K562 (cell line): Measurements from ENCODE around the gene GNG7. TPM values are rescaled to one million over a fixed set of nuclear protein-coding genes. Genes with fewer than 3 reads are reported as not detected.

Experiments used
- ETV5 ChIP-seq: sonication (generic); formaldehyde crosslinking; IDR thresholded peaks from 2 replicates; pipeline ENCODE4 v1.4.0; 2020; ENCODE audit warnings: low read depth, mild to moderate bottlenecking, missing genetic modification reagents
- ETV6 ChIP-seq, 3 experiments: fragments of 150-350 bp in 1 of 3; sonication (generic) in 1 of 3; formaldehyde crosslinking in 1 of 3; IDR thresholded peaks; 2 replicates each; pipeline versions ENCODE4 v1.6.1 to v1.8.0; 2014 to 2022; ENCODE audit warnings: borderline replicate concordance in 2 of 3, low read depth in 2 of 3, antibody characterized with exemption in 1 of 3, low read length in 1 of 3, mild to moderate bottlenecking in 1 of 3, missing genetic modification reagents in 1 of 3
- FOXA1 ChIP-seq: fragments of 450-650 bp; IDR thresholded peaks from 2 replicates; pipeline ENCODE4 v1.6.1; 2016; ENCODE audit warnings: mild to moderate bottlenecking, borderline replicate concordance
- FOXP1 ChIP-seq: sonication (generic); formaldehyde crosslinking; IDR thresholded peaks from 2 replicates; pipeline ENCODE4 v1.8.0; 2022; ENCODE audit warnings: mild to moderate bottlenecking, missing genetic modification reagents
- HDAC3 ChIP-seq: fragments of 450-650 bp; IDR thresholded peaks from 2 replicates; pipeline ENCODE4 v1.6.1; 2018; ENCODE audit warnings: borderline replicate concordance, mild to moderate bottlenecking, moderate library complexity; ENCODE audit not compliant: partially characterized antibody
- MBD2 ChIP-seq: sonication (generic); IDR thresholded peaks from 2 replicates; pipeline ENCODE4 v1.6.1; 2016; ENCODE audit warnings: low read depth, borderline replicate concordance
- MYNN ChIP-seq, 2 experiments: sonication (generic); formaldehyde crosslinking in 1 of 2; IDR thresholded peaks; 2 replicates each; pipeline versions ENCODE4 v1.5.0 to v1.6.1; 2016 to 2020; ENCODE audit warnings: antibody characterized with exemption in 1 of 2, missing genetic modification reagents in 1 of 2
- NFIX ChIP-seq: fragments of 250-450 bp; sonication (Bioruptor Pico); IDR thresholded peaks from 2 replicates; pipeline ENCODE4 v1.4.0; 2020; ENCODE audit warnings: low read depth, mild to moderate bottlenecking, moderate library complexity
- PHF21A ChIP-seq: fragments of 450-650 bp; IDR thresholded peaks from 2 replicates; pipeline ENCODE4 v1.6.1; 2017; ENCODE audit warnings: low read depth, borderline replicate concordance
- SMC3 ChIP-seq: conservative IDR thresholded peaks from 2 replicates; pipeline ENCODE4 v1.6.1; 2011; ENCODE audit warnings: low read depth, low read length, improper control_type of control experiment; ENCODE audit not compliant: insufficient read depth
- WHSC1 ChIP-seq: IDR thresholded peaks from one replicate; pipeline ENCODE4 v1.6.1; 2012; ENCODE audit warnings: low read length, control low read depth, inconsistent platforms
- ZBTB17 ChIP-seq: fragments of 450-650 bp; formaldehyde crosslinking; IDR thresholded peaks from 2 replicates; pipeline ENCODE4 v1.4.0; 2020; ENCODE audit warnings: mild to moderate bottlenecking
- ZNF23 ChIP-seq: fragments of 250-450 bp; sonication (Bioruptor Pico); IDR thresholded peaks from 2 replicates; pipeline ENCODE4 v1.4.0; 2020; ENCODE audit warnings: mild to moderate bottlenecking
- ZNF24 ChIP-seq: fragments of 450-650 bp; IDR thresholded peaks from 2 replicates; pipeline ENCODE4 v1.6.1; 2016
- ZNF324 ChIP-seq: fragments of 250-450 bp; sonication (Bioruptor Pico); IDR thresholded peaks from 2 replicates; pipeline ENCODE4 v1.4.0; 2020; ENCODE audit warnings: mild to moderate bottlenecking
- polyA plus RNA-seq, 8 experiments: library from polyadenylated mRNA; depleted of rRNA in 4 of 8; stranded (reverse) in 5 of 8; unstranded in 3 of 8; fragments of >200 nt; fragmentation: Nextera tagmentation in 2 of 8; fragmentation: Illumina TruSeq in 1 of 8; extraction: Ambion mirVana in 2 of 8; extraction: Trizol in 1 of 8; gene quantifications; 2 replicates each; pipeline versions ENCODE4 v1.2.1 to v1.2.3, GENCODE V29; 2011 to 2014; ENCODE audit warnings: inconsistent platforms in 1 of 8, missing spikeins in 1 of 8
- total RNA-seq, 7 experiments: library from RNA; depleted of rRNA in 6 of 7; stranded (reverse); fragments of >200 nt in 6 of 7; fragmentation: Illumina TruSeq in 2 of 7; extraction: Trizol in 2 of 7; gene quantifications; 2 replicates each; pipeline versions ENCODE4 v1.2.1 to v1.2.3, GENCODE V29; 2011 to 2021; ENCODE audit warnings: low replicate concordance in 1 of 7
- TF ChIP-seq, protein P1 (sequence below): sonication (generic); formaldehyde crosslinking; IDR thresholded peaks from 2 replicates; pipeline ENCODE4 v1.8.1; 2023; ENCODE audit warnings: mild to moderate bottlenecking, missing genetic modification reagents
- TF ChIP-seq, protein P2 (sequence below): sonication (generic); formaldehyde crosslinking; IDR thresholded peaks from 2 replicates; pipeline ENCODE4 v1.8.0; 2022; ENCODE audit warnings: missing genetic modification reagents, mild to moderate bottlenecking, borderline replicate concordance
- TF ChIP-seq, protein P3 (sequence below): fragments of 450-650 bp; formaldehyde crosslinking; IDR thresholded peaks from 2 replicates; pipeline ENCODE4 v1.4.0; 2022; ENCODE audit warnings: missing genetic modification characterization
- TF ChIP-seq, protein P4 (sequence below): fragments of 250-450 bp; sonication (Bioruptor Pico); IDR thresholded peaks from 2 replicates; pipeline ENCODE4 v1.5.0; 2020; ENCODE audit warnings: mild to moderate bottlenecking, borderline replicate concordance

Gene GNG7
- total and polyA plus RNA-seq, 9 of the 15 experiments (the other 6 are each of a cell fraction or from before 2014, with no cell fraction given), result 0.01 to 0.20 (median 0.06) TPM; not detected in 1

DNA sequence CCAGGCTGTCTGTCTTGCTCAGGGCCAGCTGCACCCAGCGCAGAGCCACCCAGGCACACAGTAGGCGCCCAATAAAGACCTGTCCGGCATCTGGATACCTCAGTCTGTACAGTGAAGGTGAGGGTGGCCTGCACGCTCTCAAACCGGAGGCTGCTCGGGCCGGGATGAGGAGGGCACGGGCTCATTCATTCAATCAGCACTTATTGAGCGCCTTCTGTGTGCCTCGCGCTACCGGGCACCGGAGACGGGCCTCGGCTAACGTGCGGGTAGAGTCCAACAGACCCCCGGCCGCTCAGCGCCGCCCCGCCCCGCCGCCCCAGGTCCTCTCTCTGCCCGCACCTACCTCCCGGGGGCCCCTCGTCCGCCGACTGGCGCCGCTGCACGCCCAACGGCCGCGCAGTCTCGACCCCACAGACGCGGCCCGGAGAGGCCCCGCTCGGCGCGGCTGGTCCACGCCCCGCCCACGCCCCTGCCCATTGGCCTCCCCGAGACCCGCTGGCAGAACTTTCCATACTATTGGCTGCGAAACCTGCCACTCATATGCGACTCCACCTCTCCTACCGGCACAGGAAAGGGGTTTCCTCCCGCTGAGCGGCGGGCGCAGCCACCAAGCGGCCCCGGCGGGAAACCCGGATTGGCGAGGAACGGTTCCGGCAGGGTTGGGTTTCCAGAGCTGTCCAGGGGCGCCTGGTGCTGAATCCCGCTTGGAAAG, 37.3 kb upstream of the GNG7 start, which contains the start of gene SLC39A3 (continued):
- TF ChIP-seq MBD2 (peak; percentile 92), MYNN (IDR thresholded peaks at IDR 0.05) (peak; percentile 67; the same call in 1 of the 2 replicates), MYNN (CRISPR knock-in tag; IDR thresholded peaks at IDR 0.05) (no peak), HDAC3 (peak; percentile 21), ETV6 (IDR thresholded peaks at IDR 0.05; ENCODE audit: borderline replicate concordance in 1 of 2, low read depth in 2 of 2, low read length in 1 of 2) (no peak), ETV6 (CRISPR knock-in tag; IDR thresholded peaks at IDR 0.05; ENCODE audit: borderline replicate concordance) (peak; percentile 92; the same call in 1 of the 2 replicates), NFIX (CRISPR knock-in tag) (no peak), ZNF24 (peak; percentile 76), ZNF324 (no peak), PHF21A (peak; percentile 83; the same call in 1 of the 2 replicates), FOXP1 (CRISPR knock-in tag) (peak; percentile 98), ZNF23 (0 out of 2 replicates have a peak, but pooled peaks have one; percentile 33), SMC3 (no peak; the same call in 1 of the 2 replicates), ZBTB17 (CRISPR knock-in tag) (no peak), FOXA1 (no peak), ETV5 (CRISPR knock-in tag) (peak; percentile 87; the same call in 1 of the 2 replicates), WHSC1 (no peak)
- TF ChIP-seq, protein P1, sequence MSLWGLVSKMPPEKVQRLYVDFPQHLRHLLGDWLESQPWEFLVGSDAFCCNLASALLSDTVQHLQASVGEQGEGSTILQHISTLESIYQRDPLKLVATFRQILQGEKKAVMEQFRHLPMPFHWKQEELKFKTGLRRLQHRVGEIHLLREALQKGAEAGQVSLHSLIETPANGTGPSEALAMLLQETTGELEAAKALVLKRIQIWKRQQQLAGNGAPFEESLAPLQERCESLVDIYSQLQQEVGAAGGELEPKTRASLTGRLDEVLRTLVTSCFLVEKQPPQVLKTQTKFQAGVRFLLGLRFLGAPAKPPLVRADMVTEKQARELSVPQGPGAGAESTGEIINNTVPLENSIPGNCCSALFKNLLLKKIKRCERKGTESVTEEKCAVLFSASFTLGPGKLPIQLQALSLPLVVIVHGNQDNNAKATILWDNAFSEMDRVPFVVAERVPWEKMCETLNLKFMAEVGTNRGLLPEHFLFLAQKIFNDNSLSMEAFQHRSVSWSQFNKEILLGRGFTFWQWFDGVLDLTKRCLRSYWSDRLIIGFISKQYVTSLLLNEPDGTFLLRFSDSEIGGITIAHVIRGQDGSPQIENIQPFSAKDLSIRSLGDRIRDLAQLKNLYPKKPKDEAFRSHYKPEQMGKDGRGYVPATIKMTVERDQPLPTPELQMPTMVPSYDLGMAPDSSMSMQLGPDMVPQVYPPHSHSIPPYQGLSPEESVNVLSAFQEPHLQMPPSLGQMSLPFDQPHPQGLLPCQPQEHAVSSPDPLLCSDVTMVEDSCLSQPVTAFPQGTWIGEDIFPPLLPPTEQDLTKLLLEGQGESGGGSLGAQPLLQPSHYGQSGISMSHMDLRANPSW (CRISPR knock-in tag), result no peak
- TF ChIP-seq, protein P2, sequence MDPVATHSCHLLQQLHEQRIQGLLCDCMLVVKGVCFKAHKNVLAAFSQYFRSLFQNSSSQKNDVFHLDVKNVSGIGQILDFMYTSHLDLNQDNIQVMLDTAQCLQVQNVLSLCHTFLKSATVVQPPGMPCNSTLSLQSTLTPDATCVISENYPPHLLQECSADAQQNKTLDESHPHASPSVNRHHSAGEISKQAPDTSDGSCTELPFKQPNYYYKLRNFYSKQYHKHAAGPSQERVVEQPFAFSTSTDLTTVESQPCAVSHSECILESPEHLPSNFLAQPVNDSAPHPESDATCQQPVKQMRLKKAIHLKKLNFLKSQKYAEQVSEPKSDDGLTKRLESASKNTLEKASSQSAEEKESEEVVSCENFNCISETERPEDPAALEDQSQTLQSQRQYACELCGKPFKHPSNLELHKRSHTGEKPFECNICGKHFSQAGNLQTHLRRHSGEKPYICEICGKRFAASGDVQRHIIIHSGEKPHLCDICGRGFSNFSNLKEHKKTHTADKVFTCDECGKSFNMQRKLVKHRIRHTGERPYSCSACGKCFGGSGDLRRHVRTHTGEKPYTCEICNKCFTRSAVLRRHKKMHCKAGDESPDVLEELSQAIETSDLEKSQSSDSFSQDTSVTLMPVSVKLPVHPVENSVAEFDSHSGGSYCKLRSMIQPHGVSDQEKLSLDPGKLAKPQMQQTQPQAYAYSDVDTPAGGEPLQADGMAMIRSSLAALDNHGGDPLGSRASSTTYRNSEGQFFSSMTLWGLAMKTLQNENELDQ (CRISPR knock-in tag), result peak; percentile 95
- TF ChIP-seq, protein P3, sequence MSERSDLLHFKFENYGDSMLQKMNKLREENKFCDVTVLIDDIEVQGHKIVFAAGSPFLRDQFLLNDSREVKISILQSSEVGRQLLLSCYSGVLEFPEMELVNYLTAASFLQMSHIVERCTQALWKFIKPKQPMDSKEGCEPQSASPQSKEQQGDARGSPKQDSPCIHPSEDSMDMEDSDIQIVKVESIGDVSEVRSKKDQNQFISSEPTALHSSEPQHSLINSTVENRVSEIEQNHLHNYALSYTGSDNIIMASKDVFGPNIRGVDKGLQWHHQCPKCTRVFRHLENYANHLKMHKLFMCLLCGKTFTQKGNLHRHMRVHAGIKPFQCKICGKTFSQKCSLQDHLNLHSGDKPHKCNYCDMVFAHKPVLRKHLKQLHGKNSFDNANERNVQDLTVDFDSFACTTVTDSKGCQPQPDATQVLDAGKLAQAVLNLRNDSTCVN (CRISPR knock-in tag), result no peak
- TF ChIP-seq, protein P4, sequence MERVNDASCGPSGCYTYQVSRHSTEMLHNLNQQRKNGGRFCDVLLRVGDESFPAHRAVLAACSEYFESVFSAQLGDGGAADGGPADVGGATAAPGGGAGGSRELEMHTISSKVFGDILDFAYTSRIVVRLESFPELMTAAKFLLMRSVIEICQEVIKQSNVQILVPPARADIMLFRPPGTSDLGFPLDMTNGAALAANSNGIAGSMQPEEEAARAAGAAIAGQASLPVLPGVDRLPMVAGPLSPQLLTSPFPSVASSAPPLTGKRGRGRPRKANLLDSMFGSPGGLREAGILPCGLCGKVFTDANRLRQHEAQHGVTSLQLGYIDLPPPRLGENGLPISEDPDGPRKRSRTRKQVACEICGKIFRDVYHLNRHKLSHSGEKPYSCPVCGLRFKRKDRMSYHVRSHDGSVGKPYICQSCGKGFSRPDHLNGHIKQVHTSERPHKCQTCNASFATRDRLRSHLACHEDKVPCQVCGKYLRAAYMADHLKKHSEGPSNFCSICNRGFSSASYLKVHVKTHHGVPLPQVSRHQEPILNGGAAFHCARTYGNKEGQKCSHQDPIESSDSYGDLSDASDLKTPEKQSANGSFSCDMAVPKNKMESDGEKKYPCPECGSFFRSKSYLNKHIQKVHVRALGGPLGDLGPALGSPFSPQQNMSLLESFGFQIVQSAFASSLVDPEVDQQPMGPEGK (CRISPR knock-in tag), result no peak
